ENCODE data around the gene LPO. TPM values are rescaled to one million over a fixed set of nuclear protein-coding genes. Genes with fewer than 3 reads are reported as not detected.

Gene LPO
- total and polyA plus RNA-seq, 9 of the 15 experiments (the other 6 are each of a cell fraction or from before 2014, with no cell fraction given): 0.07 to 0.11 TPM; not detected in 7

- TF ChIP-seq TEAD2 (tag; IDR thresholded peaks at IDR 0.05): no peak
- peak in 1 of 2 experiments; percentile 29; a peak in 1 of 4 replicates for TF ChIP-seq NONO (IDR thresholded peaks at IDR 0.05; ENCODE audit: low read depth in 2 of 2, low read length in 1 of 2)
- no peak for TF ChIP-seq TEAD4 (IDR thresholded peaks at IDR 0.05; ENCODE audit: low read length)
- TF ChIP-seq TEAD4 (CRISPR knock-in tag; IDR thresholded peaks at IDR 0.05; ENCODE audit: borderline replicate concordance): no peak
- TF ChIP-seq ZNF586 (CRISPR knock-in tag; conservative IDR thresholded peaks at IDR 0.05): no peak
- TF ChIP-seq ZNF695 (CRISPR knock-in tag; IDR thresholded peaks at IDR 0.05): no peak
- no peak for TF ChIP-seq HMG20B (CRISPR knock-in tag; IDR thresholded peaks at IDR 0.05)
- no peak for TF ChIP-seq FOXM1 (IDR thresholded peaks at IDR 0.05; ENCODE audit: low read depth)
- no peak for TF ChIP-seq FOXM1 (CRISPR knock-in tag; IDR thresholded peaks at IDR 0.05; ENCODE audit: low read depth)
- TF ChIP-seq RREB1 (CRISPR knock-in tag; IDR thresholded peaks at IDR 0.05): no peak
- TF ChIP-seq, protein P1, sequence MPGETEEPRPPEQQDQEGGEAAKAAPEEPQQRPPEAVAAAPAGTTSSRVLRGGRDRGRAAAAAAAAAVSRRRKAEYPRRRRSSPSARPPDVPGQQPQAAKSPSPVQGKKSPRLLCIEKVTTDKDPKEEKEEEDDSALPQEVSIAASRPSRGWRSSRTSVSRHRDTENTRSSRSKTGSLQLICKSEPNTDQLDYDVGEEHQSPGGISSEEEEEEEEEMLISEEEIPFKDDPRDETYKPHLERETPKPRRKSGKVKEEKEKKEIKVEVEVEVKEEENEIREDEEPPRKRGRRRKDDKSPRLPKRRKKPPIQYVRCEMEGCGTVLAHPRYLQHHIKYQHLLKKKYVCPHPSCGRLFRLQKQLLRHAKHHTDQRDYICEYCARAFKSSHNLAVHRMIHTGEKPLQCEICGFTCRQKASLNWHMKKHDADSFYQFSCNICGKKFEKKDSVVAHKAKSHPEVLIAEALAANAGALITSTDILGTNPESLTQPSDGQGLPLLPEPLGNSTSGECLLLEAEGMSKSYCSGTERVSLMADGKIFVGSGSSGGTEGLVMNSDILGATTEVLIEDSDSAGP (CRISPR knock-in tag; IDR thresholded peaks at IDR 0.05): no peak
- TF ChIP-seq ZNF707 (CRISPR knock-in tag; conservative IDR thresholded peaks at IDR 0.05): no peak
- no peak for TF ChIP-seq ZFP36 (IDR thresholded peaks at IDR 0.05; ENCODE audit: low read depth, low read length, partially characterized antibody)
- TF ChIP-seq, protein P2, sequence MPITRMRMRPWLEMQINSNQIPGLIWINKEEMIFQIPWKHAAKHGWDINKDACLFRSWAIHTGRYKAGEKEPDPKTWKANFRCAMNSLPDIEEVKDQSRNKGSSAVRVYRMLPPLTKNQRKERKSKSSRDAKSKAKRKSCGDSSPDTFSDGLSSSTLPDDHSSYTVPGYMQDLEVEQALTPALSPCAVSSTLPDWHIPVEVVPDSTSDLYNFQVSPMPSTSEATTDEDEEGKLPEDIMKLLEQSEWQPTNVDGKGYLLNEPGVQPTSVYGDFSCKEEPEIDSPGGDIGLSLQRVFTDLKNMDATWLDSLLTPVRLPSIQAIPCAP (CRISPR knock-in tag; IDR thresholded peaks at IDR 0.05; ENCODE audit: borderline replicate concordance): no peak
- TF ChIP-seq NR4A1 (CRISPR knock-in tag; IDR thresholded peaks at IDR 0.05): no peak
- peak; percentile 77 for TF ChIP-seq NR4A1 (tag; IDR thresholded peaks at IDR 0.05)
Observed at GRCh38 chr17:58219007-58219788, 19.2 kb upstream of the LPO start, which contains the start of gene MKS1 (continued).

Measured in K562 (cell line).